ENCODE data around the gene PTGR3. TPM values are rescaled to one million over a fixed set of nuclear protein-coding genes. Genes with fewer than 3 reads are reported as not detected.

The PTGR3 gene
- total and polyA plus RNA-seq, 2 donors (not counting 1 experiment from before 2014, with no cell fraction given): 27.5 to 30.2 TPM

DNA sequence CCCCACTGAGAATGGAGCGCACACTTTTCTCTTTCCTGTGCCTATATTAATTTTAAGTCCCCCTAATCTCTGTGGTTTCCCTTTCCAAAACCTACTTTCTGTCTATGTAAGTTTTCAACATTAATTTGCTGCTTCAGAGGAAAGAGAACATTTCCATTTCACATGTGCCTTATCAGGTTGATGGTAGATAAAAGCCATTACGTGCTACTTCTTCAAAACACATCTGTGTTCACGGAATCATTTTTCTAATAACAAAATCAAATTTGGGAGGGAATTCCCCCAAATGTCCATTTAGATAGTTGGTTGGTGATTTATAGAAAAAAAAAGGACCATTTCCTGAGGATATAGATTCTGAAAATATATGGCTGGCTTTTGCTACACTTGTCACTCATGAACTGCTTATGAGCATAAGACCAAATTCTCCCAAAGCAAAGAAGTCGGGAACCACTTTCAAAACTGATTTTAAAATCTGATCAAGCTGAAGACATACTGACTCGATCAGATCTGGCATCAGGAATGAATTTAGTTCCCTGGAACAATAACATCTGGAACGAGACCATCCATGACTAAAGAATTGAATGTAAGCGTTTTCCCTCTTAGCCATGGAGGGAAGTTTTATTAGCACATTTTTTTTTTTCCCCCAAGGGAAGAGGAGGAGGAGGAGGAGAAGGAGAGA, 8.2 kb downstream of the PTGR3 start:
- Histone ChIP-seq H3K79me2 (ENCODE audit: control insufficient read depth, insufficient read depth, low read length) (no peaks in the 10 kb centered on the region), H3K36me3 (replicated peaks in 1 of 2; ENCODE audit: control extremely low read depth in 1 of 2, control insufficient read depth in 1 of 2, extremely low read depth in 1 of 2, insufficient read depth in 2 of 2, low read length in 1 of 2) (peaks cover 0 to 10% of the 10 kb centered on the region in 2 experiments), H3K27me3 (replicated peaks in 1 of 4; ENCODE audit: control extremely low read depth in 1 of 4, control insufficient read depth in 3 of 4, insufficient read depth in 4 of 4, low read length in 3 of 4) (peaks cover 0 to 5% (median 0%) of the 10 kb centered on the region in 4 experiments), H3K9ac (ENCODE audit: low read length) (no peak overlapping the region), H3K9me3 (ENCODE audit: control extremely low read depth in 1 of 3, control insufficient read depth in 2 of 3, insufficient read depth in 1 of 3, low read length in 2 of 3) (peaks cover 0 to 4% (median 0%) of the 10 kb centered on the region in 3 donors), H3K4me1 (ENCODE audit: control insufficient read depth in 2 of 2, insufficient read depth in 2 of 2, low read length in 2 of 2) (peaks cover 8 to 16% of the 10 kb centered on the region in 2 donors), H3K4me2 (replicated peaks; ENCODE audit: low read depth, low read length, poor library complexity, severe bottlenecking) (no peak overlapping the region), H4K20me1 (ENCODE audit: control insufficient read depth, insufficient read depth, low read length, poor library complexity, severe bottlenecking) (peaks cover 23% of the 10 kb centered on the region), H3K27ac (ENCODE audit: low read length in 2 of 2) (no peak overlapping the region), H2AFZ (ENCODE audit: insufficient read depth, low read depth, low read length, poor library complexity, severe bottlenecking) (no peak overlapping the region), H3K4me3 (ENCODE audit: control extremely low read depth in 1 of 5, extremely low read depth in 1 of 5, insufficient read depth in 1 of 5, low read depth in 2 of 5, low read length in 4 of 5) (no peak overlapping the region)
- Mint-ChIP-seq H3K9me3 (ENCODE audit: insufficient read depth) (no peaks in the 10 kb centered on the region), H3K27ac (no peak overlapping the region), H3K27me3 (peaks cover 8% of the 10 kb centered on the region), H3K4me1 (peaks cover 13% of the 10 kb centered on the region), H3K4me3 (no peak overlapping the region)
- POLR2A ChIA-PET: no interaction called here
- ATAC-seq (ENCODE audit: low read depth) (no peak), DNase-seq (no peak)
- CTCF ChIA-PET: no interaction called here
- intact Hi-C loops (cut with micrococcal nuclease): no loop called here
- TF ChIP-seq, protein P1, sequence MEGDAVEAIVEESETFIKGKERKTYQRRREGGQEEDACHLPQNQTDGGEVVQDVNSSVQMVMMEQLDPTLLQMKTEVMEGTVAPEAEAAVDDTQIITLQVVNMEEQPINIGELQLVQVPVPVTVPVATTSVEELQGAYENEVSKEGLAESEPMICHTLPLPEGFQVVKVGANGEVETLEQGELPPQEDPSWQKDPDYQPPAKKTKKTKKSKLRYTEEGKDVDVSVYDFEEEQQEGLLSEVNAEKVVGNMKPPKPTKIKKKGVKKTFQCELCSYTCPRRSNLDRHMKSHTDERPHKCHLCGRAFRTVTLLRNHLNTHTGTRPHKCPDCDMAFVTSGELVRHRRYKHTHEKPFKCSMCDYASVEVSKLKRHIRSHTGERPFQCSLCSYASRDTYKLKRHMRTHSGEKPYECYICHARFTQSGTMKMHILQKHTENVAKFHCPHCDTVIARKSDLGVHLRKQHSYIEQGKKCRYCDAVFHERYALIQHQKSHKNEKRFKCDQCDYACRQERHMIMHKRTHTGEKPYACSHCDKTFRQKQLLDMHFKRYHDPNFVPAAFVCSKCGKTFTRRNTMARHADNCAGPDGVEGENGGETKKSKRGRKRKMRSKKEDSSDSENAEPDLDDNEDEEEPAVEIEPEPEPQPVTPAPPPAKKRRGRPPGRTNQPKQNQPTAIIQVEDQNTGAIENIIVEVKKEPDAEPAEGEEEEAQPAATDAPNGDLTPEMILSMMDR (IDR thresholded peaks at IDR 0.05): no peak
- TF ChIP-seq EZH2 (IDR thresholded peaks at IDR 0.05; ENCODE audit: borderline replicate concordance, insufficient read depth, low read depth, low read length, poor library complexity, severe bottlenecking): no peak
- WGBS (ENCODE audit: insufficient coverage): 81% methylated on average over 3 of the region's 7 CpGs

DNA sequence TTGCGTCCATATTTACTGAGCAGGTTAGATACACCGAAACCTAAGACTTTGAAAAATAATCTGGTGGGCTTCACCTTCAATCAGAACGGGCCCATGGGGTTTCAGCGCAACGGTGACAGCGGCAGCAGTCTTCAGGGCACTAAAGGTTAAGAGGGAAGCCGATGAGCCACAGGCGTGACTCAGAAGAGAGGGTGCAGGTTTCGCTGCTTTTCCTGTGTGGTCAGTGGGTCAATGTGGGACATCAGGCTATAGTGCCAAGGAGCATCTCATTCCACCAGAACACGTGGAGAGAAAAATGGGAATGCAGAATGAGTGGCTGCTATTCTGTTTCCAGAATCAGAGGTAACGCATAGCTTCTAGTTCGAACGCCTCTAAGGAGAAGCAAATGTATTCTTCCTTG, 8.9 kb downstream of the PTGR3 start:
- Histone ChIP-seq H3K4me1 (ENCODE audit: control insufficient read depth in 2 of 2, insufficient read depth in 2 of 2, low read length in 2 of 2) (peaks cover 2 to 10% of the 10 kb centered on the region in 2 donors), H4K20me1 (ENCODE audit: control insufficient read depth, insufficient read depth, low read length, poor library complexity, severe bottlenecking) (peaks cover 17% of the 10 kb centered on the region), H3K36me3 (replicated peaks in 1 of 2; ENCODE audit: control extremely low read depth in 1 of 2, control insufficient read depth in 1 of 2, extremely low read depth in 1 of 2, insufficient read depth in 2 of 2, low read length in 1 of 2) (peaks cover 0 to 10% of the 10 kb centered on the region in 2 experiments), H3K9ac (ENCODE audit: low read length) (no peak overlapping the region), H3K27ac (ENCODE audit: low read length in 2 of 2) (no peak overlapping the region), H3K27me3 (replicated peaks in 1 of 4; ENCODE audit: control extremely low read depth in 1 of 4, control insufficient read depth in 3 of 4, insufficient read depth in 4 of 4, low read length in 3 of 4) (peaks cover 0 to 2% (median 0%) of the 10 kb centered on the region in 4 experiments), H3K9me3 (ENCODE audit: control extremely low read depth in 1 of 3, control insufficient read depth in 2 of 3, insufficient read depth in 1 of 3, low read length in 2 of 3) (peaks cover 0 to 2% (median 0%) of the 10 kb centered on the region in 3 donors), H3K4me2 (replicated peaks; ENCODE audit: low read depth, low read length, poor library complexity, severe bottlenecking) (no peak overlapping the region), H3K79me2 (ENCODE audit: control insufficient read depth, insufficient read depth, low read length) (no peaks in the 10 kb centered on the region), H3K4me3 (ENCODE audit: control extremely low read depth in 1 of 5, extremely low read depth in 1 of 5, insufficient read depth in 1 of 5, low read depth in 2 of 5, low read length in 4 of 5) (no peak overlapping the region), H2AFZ (ENCODE audit: insufficient read depth, low read depth, low read length, poor library complexity, severe bottlenecking) (no peak overlapping the region)
- DNase-seq (no peak), ATAC-seq (ENCODE audit: low read depth) (no peak)
- TF ChIP-seq, protein P1 (IDR thresholded peaks at IDR 0.05): no peak
- no peak for TF ChIP-seq EZH2 (IDR thresholded peaks at IDR 0.05; ENCODE audit: borderline replicate concordance, insufficient read depth, low read depth, low read length, poor library complexity, severe bottlenecking)
- intact Hi-C loops (cut with micrococcal nuclease): no loop called here
- Mint-ChIP-seq H3K4me1 (peaks cover 7% of the 10 kb centered on the region), H3K4me3 (no peak overlapping the region), H3K9me3 (ENCODE audit: insufficient read depth) (no peaks in the 10 kb centered on the region), H3K27ac (no peak overlapping the region), H3K27me3 (peaks cover 2% of the 10 kb centered on the region)
- WGBS (ENCODE audit: insufficient coverage): over 99% methylated on average over 13 of the region's 13 CpGs
- CTCF ChIA-PET: no interaction called here
- POLR2A ChIA-PET: no interaction called here
